GM23338 (cell line): ENCODE data around the gene ELF5.

Experiments
- CTCF ChIP-seq, 2 experiments: fragments of 200-600 bp in 1 of 2; sonication (generic) in 1 of 2; conservative IDR thresholded peaks; 2 replicates each; pipeline versions ENCODE4 v1.5.1 to v1.6.1; 2016 to 2017; ENCODE audit warnings: antibody characterized with exemption in 2 of 2, low read depth in 2 of 2, mild to moderate bottlenecking in 2 of 2, moderate library complexity in 1 of 2
- EZH2 ChIP-seq: fragments of 200-600 bp; sonication (generic); IDR thresholded peaks from one replicate; pipeline ENCODE4 v1.8.0; 2017; ENCODE audit warnings: antibody characterized with exemption, mild to moderate bottlenecking, low read depth; ENCODE audit not compliant: unreplicated experiment
- JUNB ChIP-seq: IDR thresholded peaks from one replicate; pipeline ENCODE4 v1.6.1; 2016; ENCODE audit warnings: antibody characterized with exemption; ENCODE audit not compliant: unreplicated experiment
- POLR2AphosphoS5 ChIP-seq: IDR thresholded peaks from 2 replicates; pipeline ENCODE4 v1.6.1; 2016; ENCODE audit warnings: antibody characterized with exemption, low read depth
- REST ChIP-seq: IDR thresholded peaks from one replicate; pipeline ENCODE4 v1.6.1; 2018; ENCODE audit warnings: antibody characterized with exemption; ENCODE audit not compliant: unreplicated experiment
- ZNF114 ChIP-seq: fragments of 250-450 bp; sonication (Bioruptor Pico); IDR thresholded peaks from 2 replicates; pipeline ENCODE4 v1.5.0; 2020; ENCODE audit warnings: mild to moderate bottlenecking, moderate library complexity
- ZNF331 ChIP-seq: fragments of 250-450 bp; sonication (Bioruptor Pico); IDR thresholded peaks from 2 replicates; pipeline ENCODE4 v1.5.0; 2020; ENCODE audit warnings: low read depth, mild to moderate bottlenecking, moderate library complexity
- ZNF462 ChIP-seq: fragments of 250-450 bp; sonication (Bioruptor Pico); IDR thresholded peaks from 2 replicates; pipeline ENCODE4 v1.5.0; 2020; ENCODE audit warnings: mild to moderate bottlenecking, moderate library complexity

- TF ChIP-seq CTCF (conservative IDR thresholded peaks at IDR 0.05; ENCODE audit: low read depth in 2 of 2) = no peak
- TF ChIP-seq POLR2AphosphoS5 = no peak
- TF ChIP-seq REST = no peak
- no peak for TF ChIP-seq ZNF114 (CRISPR knock-in tag)
- TF ChIP-seq JUNB = no peak
- no peak for TF ChIP-seq ZNF331 (CRISPR knock-in tag)
- no peak for TF ChIP-seq ZNF462 (CRISPR knock-in tag)
- no peak for TF ChIP-seq EZH2
These were observed 55.1 kb downstream of the ELF5 start for GRCh38 chr11:34458525-34458924.
